Activated B cell treated with CpG ODN at 0.5 μM for 24 hours (primary cell): ENCODE results near the gene CASTOR1. TPM values are rescaled to one million over a fixed set of nuclear protein-coding genes. Genes with fewer than 3 reads are reported as not detected.

Experiments
- ATAC-seq: fragments of 200-7000 bp; cut with Tn5 transposase; one replicate; pipeline ENCODE4 v1.10.0; 2021; ENCODE audit warnings: low read depth, mild to moderate bottlenecking, moderate library complexity
- CTCF ChIA-PET: fragments of 350-600 bp; sonication (Branson Sonifier 250); formaldehyde crosslinking; loops from one replicate; lab custom pipeline; 2021; ENCODE audit warnings: antibody characterized with exemption; lab: Charles Lee
- POLR2A ChIA-PET: fragments of 350-600 bp; sonication (Branson Sonifier 250); formaldehyde crosslinking; loops from one replicate; lab custom pipeline; 2021; ENCODE audit warnings: antibody characterized with exemption; lab: Charles Lee
- DNase-seq: peaks from one replicate; pipeline ENCODE4 v3.0.0; 2022
- H3K27ac Mint-ChIP-seq: one replicate; pipeline ENCODE4 v1.8.0; 2020; ENCODE audit warnings: mixed read lengths
- H3K27me3 Mint-ChIP-seq: one replicate; pipeline ENCODE4 v1.8.0; 2021; ENCODE audit warnings: mixed read lengths
- H3K36me3 Mint-ChIP-seq: one replicate; pipeline ENCODE4 v1.8.0; 2021; ENCODE audit warnings: low read depth, mixed read lengths
- H3K4me1 Mint-ChIP-seq: one replicate; pipeline ENCODE4 v1.8.0; 2021; ENCODE audit warnings: mixed read lengths
- H3K4me3 Mint-ChIP-seq: one replicate; pipeline ENCODE4 v1.8.0; 2020; ENCODE audit warnings: mild to moderate bottlenecking, mixed read lengths
- H3K9me3 Mint-ChIP-seq: one replicate; pipeline ENCODE4 v1.8.0; 2020; ENCODE audit warnings: mixed read lengths
- CTCF ChIP-seq: fragments of 200-600 bp; IDR thresholded peaks from one replicate; pipeline ENCODE4 v1.8.0; 2022; ENCODE audit warnings: antibody characterized with exemption, mild to moderate bottlenecking
- intact Hi-C: fragments of 100-400 bp; cut with micrococcal nuclease; formaldehyde crosslinking; loops from one replicate; pipeline ENCODE4 v1.15.1; 2024
- total RNA-seq: library from RNA; stranded (reverse); gene quantifications from 2 replicates; pipeline ENCODE4 v1.2.3, GENCODE V29; 2022

The CASTOR1 gene
- total RNA-seq, 1 donor from 2014 or later = 2.4 TPM

- Mint-ChIP-seq H3K27ac (no peak overlapping the region), H3K36me3 (no peaks in the 10 kb centered on the region), H3K4me3 (no peak overlapping the region), H3K9me3 (no peaks in the 10 kb centered on the region), H3K27me3 (peaks cover 7% of the 10 kb centered on the region), H3K4me1 (peaks cover 13% of the 10 kb centered on the region)
- DNase-seq (no peak), ATAC-seq (no peak)
- intact Hi-C loops = loop anchor here (10.0 kb wide), 2 partner anchors 656 to 664 kb away; partner anchors contain the start of gene NF2
- TF ChIP-seq CTCF = no peak
- POLR2A ChIA-PET = no interaction called here
- CTCF ChIA-PET = interaction anchor here (0.6 to 3.4 kb wide), 5 partner anchors 19 to 153 kb away, joined by 3 to 12 read pairs (median 4); partner anchors contain the start of gene RNF215
Observed at GRCh38 chr22:30260682-30261081, 28.6 kb downstream of the CASTOR1 start.

- ATAC-seq (no peak), DNase-seq (no peak)
- peaks cover 10% of the 10 kb centered on the region for H3K4me1 Mint-ChIP-seq
- intact Hi-C loops = loop anchor here (10.0 kb wide), 2 partner anchors 655 to 665 kb away; partner anchors contain the start of gene NF2
- peaks cover 7% of the 10 kb centered on the region for H3K27me3 Mint-ChIP-seq
- CTCF ChIA-PET = interaction anchor here (1.0 to 3.4 kb wide), 2 partner anchors 18 to 28 kb away, joined by 3 to 12 read pairs; no protein-coding TSS in a partner anchor
- POLR2A ChIA-PET = no interaction called here
- TF ChIP-seq CTCF = no peak
- no peaks in the 10 kb centered on the region for H3K9me3 Mint-ChIP-seq
- no peak overlapping the region for H3K27ac Mint-ChIP-seq
- H3K4me3 Mint-ChIP-seq = no peak overlapping the region
- H3K36me3 Mint-ChIP-seq = no peaks in the 10 kb centered on the region
Observed at GRCh38 chr22:30260276-30260675, 29.0 kb downstream of the CASTOR1 start.

GRCh38 chr22:30254314-30254713 is 35.0 kb downstream of the CASTOR1 start:
- Mint-ChIP-seq H3K27ac (no peak overlapping the region), H3K27me3 (peaks cover 13% of the 10 kb centered on the region), H3K9me3 (no peaks in the 10 kb centered on the region), H3K36me3 (no peaks in the 10 kb centered on the region), H3K4me1 (peaks cover 4% of the 10 kb centered on the region), H3K4me3 (no peak overlapping the region)
- intact Hi-C loops = no loop called here
- DNase-seq = no peak
- TF ChIP-seq CTCF = no peak
- ATAC-seq = no peak
- CTCF ChIA-PET = interaction anchor here (1.7 kb wide), 1 partner anchor 33 kb away, joined by 8 read pairs; no protein-coding TSS in a partner anchor
- POLR2A ChIA-PET = no interaction called here

- TF ChIP-seq CTCF = no peak
- ChIA-PET POLR2A (no interaction called here), CTCF (no interaction called here)
- H3K4me3 Mint-ChIP-seq = no peak overlapping the region
- H3K36me3 Mint-ChIP-seq = no peaks in the 10 kb centered on the region
- peaks cover 5% of the 10 kb centered on the region for H3K4me1 Mint-ChIP-seq
- no peaks in the 10 kb centered on the region for H3K9me3 Mint-ChIP-seq
- intact Hi-C loops = no loop called here
- peaks cover 17% of the 10 kb centered on the region for H3K27me3 Mint-ChIP-seq
- ATAC-seq (no peak), DNase-seq (no peak)
- H3K27ac Mint-ChIP-seq = no peak overlapping the region
Observed at GRCh38 chr22:30253205-30253852, 36.0 kb downstream of the CASTOR1 start.

- no peak for TF ChIP-seq CTCF
- Mint-ChIP-seq H3K4me3 (no peak overlapping the region), H3K9me3 (no peaks in the 10 kb centered on the region), H3K27me3 (peaks cover 24% of the 10 kb centered on the region), H3K4me1 (peaks cover 8% of the 10 kb centered on the region), H3K27ac (no peak overlapping the region), H3K36me3 (no peaks in the 10 kb centered on the region)
- intact Hi-C loops = no loop called here
- ChIA-PET CTCF (no interaction called here), POLR2A (no interaction called here)
- DNase-seq = no peak
- ATAC-seq = no peak
Observed at GRCh38 chr22:30252411-30253204, 36.7 kb downstream of the CASTOR1 start.
